Fibroblast of lung (primary cell): ENCODE data around the gene FAAP100.

Source experiments
- CTCF ChIP-seq, 2 donors: IDR thresholded peaks in 1 of 2; conservative IDR thresholded peaks in 1 of 2; 1 replicate in 1 of 2; 2 replicates in 1 of 2; pipeline ENCODE4 v1.5.1; 2011 to 2012; ENCODE audit warnings: low read length in 2 of 2, control low read depth in 1 of 2, inconsistent platforms in 1 of 2, low read depth in 1 of 2, mild to moderate bottlenecking in 1 of 2
- EZH2 ChIP-seq: IDR thresholded peaks from 2 replicates; pipeline ENCODE4 v1.5.1; 2012; ENCODE audit warnings: low read length, control low read depth, mild to moderate bottlenecking; ENCODE audit errors: missing control alignments

GRCh38 chr17:81549031-81549557, 3.1 kb downstream of the FAAP100 start:
- TF ChIP-seq CTCF (conservative IDR thresholded peaks at IDR 0.05 in 1 of 2, IDR thresholded peaks at IDR 0.05 in 1 of 2; ENCODE audit: low read depth in 1 of 2, low read length in 2 of 2) (no peak), EZH2 (no peak)
